Measurements from ENCODE around the gene B3GNT9.

DNA sequence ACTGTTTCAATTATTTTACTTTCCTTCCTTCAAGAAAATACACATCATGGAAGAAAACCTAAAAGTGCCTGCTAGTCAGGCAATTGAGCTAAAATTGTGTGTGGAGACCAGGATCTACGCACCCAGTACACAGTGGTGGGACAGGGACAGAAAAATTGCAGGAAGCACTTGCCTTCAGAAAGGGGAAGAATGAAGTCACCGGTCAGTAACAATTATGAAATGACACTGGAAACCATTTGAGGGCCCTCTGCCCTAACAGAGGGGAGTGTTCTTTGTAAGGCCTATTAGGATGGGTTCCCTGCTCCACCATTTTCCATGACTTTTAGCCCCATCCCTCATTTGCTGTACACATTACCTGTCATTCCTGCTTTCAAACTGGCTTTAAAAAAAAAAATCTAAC lies 45.6 kb downstream of the B3GNT9 start:
- TF ChIP-seq, protein P1, sequence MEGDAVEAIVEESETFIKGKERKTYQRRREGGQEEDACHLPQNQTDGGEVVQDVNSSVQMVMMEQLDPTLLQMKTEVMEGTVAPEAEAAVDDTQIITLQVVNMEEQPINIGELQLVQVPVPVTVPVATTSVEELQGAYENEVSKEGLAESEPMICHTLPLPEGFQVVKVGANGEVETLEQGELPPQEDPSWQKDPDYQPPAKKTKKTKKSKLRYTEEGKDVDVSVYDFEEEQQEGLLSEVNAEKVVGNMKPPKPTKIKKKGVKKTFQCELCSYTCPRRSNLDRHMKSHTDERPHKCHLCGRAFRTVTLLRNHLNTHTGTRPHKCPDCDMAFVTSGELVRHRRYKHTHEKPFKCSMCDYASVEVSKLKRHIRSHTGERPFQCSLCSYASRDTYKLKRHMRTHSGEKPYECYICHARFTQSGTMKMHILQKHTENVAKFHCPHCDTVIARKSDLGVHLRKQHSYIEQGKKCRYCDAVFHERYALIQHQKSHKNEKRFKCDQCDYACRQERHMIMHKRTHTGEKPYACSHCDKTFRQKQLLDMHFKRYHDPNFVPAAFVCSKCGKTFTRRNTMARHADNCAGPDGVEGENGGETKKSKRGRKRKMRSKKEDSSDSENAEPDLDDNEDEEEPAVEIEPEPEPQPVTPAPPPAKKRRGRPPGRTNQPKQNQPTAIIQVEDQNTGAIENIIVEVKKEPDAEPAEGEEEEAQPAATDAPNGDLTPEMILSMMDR (IDR thresholded peaks at IDR 0.05), result no peak
- TF ChIP-seq POLR2A (IDR thresholded peaks at IDR 0.05) (no peak), POLR2AphosphoS5 (IDR thresholded peaks at IDR 0.05) (no peak)

All from breast epithelium (tissue), 3 donors.